ENCODE measurements around the gene CCDC12. TPM values are rescaled to one million over a fixed set of nuclear protein-coding genes. Genes with fewer than 3 reads are reported as not detected.

The CCDC12 gene
- 33.0 and 33.3 TPM in 2 replicates for total RNA-seq

DNA sequence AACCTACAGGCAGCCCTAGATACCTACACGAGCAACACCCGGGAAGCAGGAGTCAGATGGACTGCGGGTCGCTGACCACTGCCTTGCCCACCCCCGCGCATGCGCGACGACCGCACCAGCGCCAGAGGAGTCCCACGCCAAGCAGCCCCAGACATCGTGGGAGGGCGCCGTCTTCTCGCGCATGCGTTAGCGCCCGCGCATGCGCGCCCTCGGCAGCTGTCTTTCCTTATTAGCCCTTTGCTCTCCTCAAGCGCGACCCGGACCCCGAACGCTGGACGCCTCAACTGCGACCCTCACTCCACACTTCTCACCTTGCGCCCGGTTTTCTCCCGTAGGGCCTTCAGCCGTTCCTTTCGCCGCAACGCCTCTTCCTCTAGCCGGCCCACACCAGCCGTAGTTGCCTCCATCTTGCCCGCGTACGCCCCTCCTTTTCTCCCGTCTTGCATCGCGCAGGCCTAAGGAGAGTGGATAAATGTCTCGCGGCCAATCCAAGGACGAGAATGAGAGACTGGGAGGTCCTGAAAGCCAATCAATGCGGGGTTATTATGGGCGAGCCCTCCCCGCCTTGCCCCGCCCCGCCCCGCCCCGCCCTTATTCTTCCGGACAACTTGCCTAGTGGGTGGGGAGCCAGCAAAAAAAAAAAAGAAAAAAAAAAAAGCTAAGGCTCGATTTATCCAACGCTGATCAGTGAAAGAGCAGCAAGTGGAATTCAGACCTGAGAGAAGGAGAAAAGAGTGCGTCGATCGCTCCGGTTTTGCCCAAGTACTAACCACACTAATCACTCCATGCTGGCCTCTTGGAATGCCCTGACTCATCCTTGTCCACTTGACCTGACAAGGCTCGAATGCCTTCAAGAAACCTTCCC is at the start of gene CCDC12:
TSS of gene CCDC12 (minus strand) at position 420 of the 865 bp plus-strand sequence. CDS start at position 407, 13 bp downstream.
- TF ChIP-seq, protein P1, sequence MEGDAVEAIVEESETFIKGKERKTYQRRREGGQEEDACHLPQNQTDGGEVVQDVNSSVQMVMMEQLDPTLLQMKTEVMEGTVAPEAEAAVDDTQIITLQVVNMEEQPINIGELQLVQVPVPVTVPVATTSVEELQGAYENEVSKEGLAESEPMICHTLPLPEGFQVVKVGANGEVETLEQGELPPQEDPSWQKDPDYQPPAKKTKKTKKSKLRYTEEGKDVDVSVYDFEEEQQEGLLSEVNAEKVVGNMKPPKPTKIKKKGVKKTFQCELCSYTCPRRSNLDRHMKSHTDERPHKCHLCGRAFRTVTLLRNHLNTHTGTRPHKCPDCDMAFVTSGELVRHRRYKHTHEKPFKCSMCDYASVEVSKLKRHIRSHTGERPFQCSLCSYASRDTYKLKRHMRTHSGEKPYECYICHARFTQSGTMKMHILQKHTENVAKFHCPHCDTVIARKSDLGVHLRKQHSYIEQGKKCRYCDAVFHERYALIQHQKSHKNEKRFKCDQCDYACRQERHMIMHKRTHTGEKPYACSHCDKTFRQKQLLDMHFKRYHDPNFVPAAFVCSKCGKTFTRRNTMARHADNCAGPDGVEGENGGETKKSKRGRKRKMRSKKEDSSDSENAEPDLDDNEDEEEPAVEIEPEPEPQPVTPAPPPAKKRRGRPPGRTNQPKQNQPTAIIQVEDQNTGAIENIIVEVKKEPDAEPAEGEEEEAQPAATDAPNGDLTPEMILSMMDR (IDR thresholded peaks at IDR 0.05; ENCODE audit: insufficient read depth, low read length, poor library complexity, severe bottlenecking): no peak
- H3K4me3 ChIP-seq (ENCODE audit: low read depth, low read length): peak within 1 kb of the TSS; percentile 56
- H3K27me3 ChIP-seq (ENCODE audit: control insufficient read depth, insufficient read depth, low read length): no peaks in the 10 kb centered on the region
- no peaks in the 10 kb centered on the region for H3K36me3 ChIP-seq (ENCODE audit: control insufficient read depth, insufficient read depth, low read length)
- DNase-seq (ENCODE audit: low read depth): peak; percentile 99

DNA sequence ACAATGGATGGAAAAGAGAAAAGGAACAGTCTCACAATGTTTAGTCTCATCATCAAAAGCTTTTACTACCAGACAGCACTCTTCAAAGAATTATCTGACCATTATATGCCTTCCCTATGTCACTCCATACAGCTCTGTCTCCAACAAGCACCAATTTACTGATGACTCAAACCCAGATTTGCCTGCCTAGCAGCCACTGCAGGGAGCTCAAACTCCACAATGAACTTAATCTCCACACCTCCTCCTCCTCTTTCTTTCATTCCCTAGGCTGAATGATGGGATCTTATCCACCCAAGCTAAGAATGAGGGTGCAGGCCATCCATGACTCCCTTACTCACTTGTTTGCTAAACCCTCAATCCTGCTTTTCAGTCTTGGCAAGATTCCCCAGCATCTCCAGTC is 48.4 kb upstream of the CCDC12 start:
- Histone ChIP-seq H3K4me3 (ENCODE audit: low read depth, low read length) (no peak overlapping the region), H3K27me3 (ENCODE audit: control insufficient read depth, insufficient read depth, low read length) (no peaks in the 10 kb centered on the region), H3K36me3 (ENCODE audit: control insufficient read depth, insufficient read depth, low read length) (no peaks in the 10 kb centered on the region)
- no peak for DNase-seq (ENCODE audit: low read depth)
- TF ChIP-seq, protein P1 (IDR thresholded peaks at IDR 0.05; ENCODE audit: insufficient read depth, low read length, poor library complexity, severe bottlenecking): no peak

DNA sequence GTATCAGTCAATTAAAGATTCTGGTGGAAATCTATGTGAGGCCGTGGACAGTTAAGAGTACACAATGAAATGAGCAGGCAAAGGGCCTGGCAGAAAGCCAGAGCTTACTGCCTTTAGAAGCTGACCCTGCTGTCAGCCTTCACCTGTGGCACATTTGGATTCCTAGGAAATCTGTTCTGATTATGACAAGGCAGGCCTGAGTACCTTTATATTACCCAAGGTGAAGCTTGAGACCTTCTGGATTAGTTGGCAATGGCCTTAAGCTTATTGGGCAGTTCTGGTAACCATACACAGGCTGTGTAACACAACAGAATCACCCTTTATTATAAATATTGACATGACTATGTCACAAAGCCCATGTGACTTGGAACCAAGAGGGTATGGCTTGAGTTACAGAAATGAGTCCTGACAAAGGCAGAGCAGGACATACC is 46.1 kb upstream of the CCDC12 start:
- DNase-seq (ENCODE audit: low read depth): no peak
- Histone ChIP-seq H3K4me3 (ENCODE audit: low read depth, low read length) (no peak overlapping the region), H3K36me3 (ENCODE audit: control insufficient read depth, insufficient read depth, low read length) (no peaks in the 10 kb centered on the region), H3K27me3 (ENCODE audit: control insufficient read depth, insufficient read depth, low read length) (no peaks in the 10 kb centered on the region)
- TF ChIP-seq, protein P1 (IDR thresholded peaks at IDR 0.05; ENCODE audit: insufficient read depth, low read length, poor library complexity, severe bottlenecking): no peak

DNA sequence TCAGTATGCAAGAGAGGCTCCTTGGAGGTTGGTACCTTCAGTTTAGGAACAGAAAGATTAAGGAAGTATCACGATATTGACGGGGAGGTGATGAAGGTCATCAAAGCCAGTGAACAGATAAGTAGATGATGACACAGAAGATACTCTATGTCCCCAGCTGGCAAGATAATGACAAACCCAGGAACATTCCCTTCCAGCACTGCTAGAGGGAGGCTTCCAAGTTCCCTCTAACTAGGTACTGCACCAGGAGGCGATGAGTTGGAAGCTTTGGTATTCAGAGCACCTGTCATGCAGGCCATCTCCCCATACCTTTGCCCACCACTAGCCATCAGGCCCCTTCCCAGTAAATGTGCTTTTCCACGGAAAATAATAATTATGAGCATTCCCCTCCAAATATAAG is 43.8 kb upstream of the CCDC12 start:
- Histone ChIP-seq H3K27me3 (ENCODE audit: control insufficient read depth, insufficient read depth, low read length) (no peaks in the 10 kb centered on the region), H3K4me3 (ENCODE audit: low read depth, low read length) (no peak overlapping the region), H3K36me3 (ENCODE audit: control insufficient read depth, insufficient read depth, low read length) (no peaks in the 10 kb centered on the region)
- TF ChIP-seq, protein P1 (IDR thresholded peaks at IDR 0.05; ENCODE audit: insufficient read depth, low read length, poor library complexity, severe bottlenecking): no peak
- DNase-seq (ENCODE audit: low read depth): no peak

DNA sequence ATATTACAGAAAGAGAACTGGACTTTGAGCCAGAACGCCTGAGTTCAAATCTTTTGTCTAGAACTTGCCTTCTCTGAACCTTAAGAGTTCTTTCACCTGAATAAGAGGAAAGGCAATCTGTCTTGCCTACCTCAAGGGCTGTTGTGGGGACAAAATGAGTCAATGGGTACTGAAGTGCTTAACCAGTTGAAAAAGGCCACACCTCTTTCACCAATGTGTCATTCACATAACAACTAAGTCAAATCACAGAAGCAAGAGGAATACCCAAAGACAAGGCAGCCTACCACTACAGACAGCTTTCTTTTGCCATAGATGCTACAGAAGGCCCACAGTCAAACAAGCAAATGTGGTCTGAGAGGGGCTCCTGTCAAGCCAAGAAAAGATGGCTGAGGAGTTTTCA is 42.7 kb upstream of the CCDC12 start:
- TF ChIP-seq, protein P1 (IDR thresholded peaks at IDR 0.05; ENCODE audit: insufficient read depth, low read length, poor library complexity, severe bottlenecking): no peak
- peak; percentile 31 for DNase-seq (ENCODE audit: low read depth)
- Histone ChIP-seq H3K27me3 (ENCODE audit: control insufficient read depth, insufficient read depth, low read length) (no peaks in the 10 kb centered on the region), H3K4me3 (ENCODE audit: low read depth, low read length) (no peak overlapping the region), H3K36me3 (ENCODE audit: control insufficient read depth, insufficient read depth, low read length) (no peaks in the 10 kb centered on the region)

DNA sequence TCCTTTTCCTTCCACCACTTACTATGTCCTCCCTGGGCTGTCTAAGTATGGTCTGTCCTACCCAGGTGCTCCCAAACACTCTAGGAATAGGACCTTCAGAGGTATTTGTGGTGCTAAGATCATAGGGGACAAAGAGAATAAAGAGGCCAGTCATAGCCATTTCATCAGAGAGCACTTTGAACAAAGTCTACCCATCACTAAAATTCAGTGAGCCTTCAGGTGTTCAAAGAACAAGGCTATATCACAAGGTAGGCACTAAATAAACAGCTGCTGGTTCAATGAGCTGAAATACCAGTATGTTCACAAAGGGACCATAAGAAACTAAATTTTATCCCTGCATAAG is 41.7 kb upstream of the CCDC12 start:
- Histone ChIP-seq H3K36me3 (ENCODE audit: control insufficient read depth, insufficient read depth, low read length) (no peaks in the 10 kb centered on the region), H3K4me3 (ENCODE audit: low read depth, low read length) (no peak overlapping the region), H3K27me3 (ENCODE audit: control insufficient read depth, insufficient read depth, low read length) (no peaks in the 10 kb centered on the region)
- TF ChIP-seq, protein P1 (IDR thresholded peaks at IDR 0.05; ENCODE audit: insufficient read depth, low read length, poor library complexity, severe bottlenecking): no peak
- DNase-seq (ENCODE audit: low read depth): no peak

All from kidney epithelial cell (primary cell).